ENCODE results near the gene KIF1B.

The KIF1B gene

GRCh38 chr1:10379101-10379620 is 168.8 kb downstream of the KIF1B start:
- no peak overlapping the region for H3K4me3 ChIP-seq (ENCODE audit: low read depth, low read length)
- in situ Hi-C loops (cut with HindIII; ENCODE audit: low sequenced_read_pairs), result no loop called here
- DNase-seq (ENCODE audit: low read depth, low spot score), result no peak
- no peak for TF ChIP-seq CTCF (IDR thresholded peaks at IDR 0.05; ENCODE audit: low read depth, low read length)

- DNase-seq (ENCODE audit: low read depth, low spot score), result no peak
- H3K4me3 ChIP-seq (ENCODE audit: low read depth, low read length), result no peak overlapping the region
- TF ChIP-seq CTCF (IDR thresholded peaks at IDR 0.05; ENCODE audit: low read depth, low read length), result no peak
- in situ Hi-C loops (cut with HindIII; ENCODE audit: low sequenced_read_pairs), result no loop called here
Observed at GRCh38 chr1:10379676-10380075, 169.3 kb downstream of the KIF1B start.

- DNase-seq (ENCODE audit: low read depth, low spot score), result peak; percentile 94
- in situ Hi-C loops (cut with HindIII; ENCODE audit: low sequenced_read_pairs), result no loop called here
- H3K4me3 ChIP-seq (ENCODE audit: low read depth, low read length), result no peak overlapping the region
- no peak for TF ChIP-seq CTCF (IDR thresholded peaks at IDR 0.05; ENCODE audit: low read depth, low read length)
Observed at GRCh38 chr1:10380594-10381275, 170.4 kb downstream of the KIF1B start.

GRCh38 chr1:10383630-10384029 is 173.3 kb downstream of the KIF1B start:
- TF ChIP-seq CTCF (IDR thresholded peaks at IDR 0.05; ENCODE audit: low read depth, low read length), result no peak
- no peak for DNase-seq (ENCODE audit: low read depth, low spot score)
- in situ Hi-C loops (cut with HindIII; ENCODE audit: low sequenced_read_pairs), result no loop called here
- no peak overlapping the region for H3K4me3 ChIP-seq (ENCODE audit: low read depth, low read length)

GRCh38 chr1:10384219-10384618 is 173.8 kb downstream of the KIF1B start:
- TF ChIP-seq CTCF (IDR thresholded peaks at IDR 0.05; ENCODE audit: low read depth, low read length), result no peak
- no peak for DNase-seq (ENCODE audit: low read depth, low spot score)
- H3K4me3 ChIP-seq (ENCODE audit: low read depth, low read length), result no peak overlapping the region
- in situ Hi-C loops (cut with HindIII; ENCODE audit: low sequenced_read_pairs), result no loop called here

GRCh38 chr1:10386761-10387676 is 176.6 kb downstream of the KIF1B start:
- in situ Hi-C loops (cut with HindIII; ENCODE audit: low sequenced_read_pairs), result no loop called here
- no peak for TF ChIP-seq CTCF (IDR thresholded peaks at IDR 0.05; ENCODE audit: low read depth, low read length)
- no peak overlapping the region for H3K4me3 ChIP-seq (ENCODE audit: low read depth, low read length)
- no peak for DNase-seq (ENCODE audit: low read depth, low spot score)

All from astrocyte of the spinal cord (primary cell).